K562 (cell line): Measurements from ENCODE around the gene GRPEL2. TPM values are rescaled to one million over a fixed set of nuclear protein-coding genes. Genes with fewer than 3 reads are reported as not detected.

Experiments
- ATAC-seq: fragments of 200-7000 bp; cut with Tn5 transposase; 3 replicates; pipeline ENCODE4 v1.9.1; 2020; ENCODE audit warnings: moderate library complexity
- BruUV-seq: library from RNA; stranded (reverse); fragments of 400-500 nt; replicated peaks from 2 replicates; lab custom pipeline; 2021; lab: Mats Ljungman, UMichigan
- CTCF ChIA-PET: fragments of 300-600 bp; formaldehyde crosslinking; extraction: SDS; loops from one replicate; lab custom pipeline; 2021; ENCODE audit warnings: low intra/inter-chr PET ratio; lab: Yijun Ruan, JAX
- POLR2A ChIA-PET: fragments of 300-600, 350-650 bp; sonication (Branson Sonifier 250); formaldehyde crosslinking; extraction: SDS; loops from one replicate; lab custom pipeline; 2021; ENCODE audit warnings: antibody characterized with exemption, inconsistent platforms; lab: Yijun Ruan, JAX
- DNase-seq, 4 experiments: peaks; one replicate each; pipeline versions ENCODE4 v3.0.0 to v3.0.0-alpha.2; 2011 to 2018; ENCODE audit warnings: low spot score in 3 of 4, mixed read lengths in 3 of 4; ENCODE audit errors: extremely low read depth in 1 of 4
- FAIRE-seq: peaks from 2 replicates; lab custom pipeline; 2011; peaks lifted over from hg19 to GRCh38; lab: Jason Lieb, UNC
- H2AFZ ChIP-seq: 2 replicates; pipeline ENCODE4 v1.6.0; 2011; ENCODE audit warnings: low read depth, low read length, control low read depth, inconsistent platforms
- H3K27ac ChIP-seq: fragments of 200-600 bp; 3 replicates; pipeline ENCODE4 v1.8.0; 2011; ENCODE audit warnings: low read depth, mild to moderate bottlenecking, control low read depth, inconsistent platforms, low read length, moderate library complexity, mixed read lengths; ENCODE audit errors: extremely low read depth
- H3K27me3 ChIP-seq, 2 experiments: fragments of 300-600 bp in 1 of 2; 2 replicates in 1 of 2; 3 replicates in 1 of 2; pipeline versions ENCODE4 v1.6.0 to v1.8.0; 2011; ENCODE audit warnings: inconsistent platforms in 2 of 2, low read length in 2 of 2, mild to moderate bottlenecking in 1 of 2, mixed read lengths in 1 of 2, moderate library complexity in 1 of 2; ENCODE audit not compliant: control insufficient read depth in 2 of 2, insufficient read depth in 2 of 2
- H3K36me3 ChIP-seq: fragments of 300-600 bp; 3 replicates; pipeline ENCODE4 v1.8.0; 2011; ENCODE audit warnings: mild to moderate bottlenecking, low read length, inconsistent platforms; ENCODE audit not compliant: control insufficient read depth, insufficient read depth
- H3K4me1 ChIP-seq, 2 experiments: fragments of 200-600 bp in 1 of 2; replicated peaks in 1 of 2; 2 replicates in 1 of 2; 3 replicates in 1 of 2; pipeline versions ENCODE4 v1.5.1 to v1.8.0; 2011; ENCODE audit warnings: inconsistent platforms in 2 of 2, low read length in 2 of 2, mild to moderate bottlenecking in 1 of 2, mixed read lengths in 1 of 2, moderate library complexity in 1 of 2; ENCODE audit not compliant: control insufficient read depth in 2 of 2, insufficient read depth in 2 of 2
- H3K4me2 ChIP-seq: 2 replicates; pipeline ENCODE4 v1.6.1; 2011; ENCODE audit warnings: low read length, control low read depth, inconsistent platforms, mixed read lengths; ENCODE audit not compliant: insufficient read depth
- H3K4me3 ChIP-seq: fragments of 200-600 bp; sonication (generic), shearing (Covaris generic); 2 replicates; pipeline ENCODE4 v1.5.1; 2016; ENCODE audit warnings: control low read depth, inconsistent platforms
- H3K79me2 ChIP-seq: fragments of 200-600 bp; 3 replicates; pipeline ENCODE4 v1.8.0; 2011; ENCODE audit warnings: low read length, inconsistent platforms; ENCODE audit not compliant: control insufficient read depth, insufficient read depth
- H3K9ac ChIP-seq, 2 experiments: 2 replicates each; pipeline versions ENCODE4 v1.6.0 to v1.6.1; 2011; ENCODE audit warnings: low read depth in 2 of 2, low read length in 2 of 2, control low read depth in 1 of 2, inconsistent platforms in 1 of 2, mild to moderate bottlenecking in 1 of 2, mixed read lengths in 1 of 2; ENCODE audit not compliant: insufficient read depth in 1 of 2
- H3K9me1 ChIP-seq: one replicate; pipeline ENCODE4 v1.6.0; 2011; ENCODE audit warnings: inconsistent platforms, mild to moderate bottlenecking, low read length, moderate library complexity; ENCODE audit not compliant: control insufficient read depth, insufficient read depth
- H3K9me3 ChIP-seq: replicated peaks from 2 replicates; pipeline ENCODE4 v1.5.1; 2011; ENCODE audit warnings: low read depth, low read length, inconsistent platforms; ENCODE audit not compliant: control insufficient read depth, insufficient read depth
- H4K20me1 ChIP-seq: replicated peaks from 2 replicates; pipeline ENCODE4 v1.6.1; 2011; ENCODE audit warnings: low read length, inconsistent platforms, mixed read lengths; ENCODE audit not compliant: control insufficient read depth, insufficient read depth
- CHD4 ChIP-seq: fragments of 200-600 bp; sonication (generic); IDR thresholded peaks from 3 replicates; pipeline ENCODE4 v1.6.1; 2012; ENCODE audit warnings: low read depth, mild to moderate bottlenecking, mixed read lengths, low read length, inconsistent platforms; ENCODE audit not compliant: insufficient read depth, insufficient replicate concordance, poor library complexity, severe bottlenecking
- CLOCK ChIP-seq: fragments of 250-450 bp; sonication (Bioruptor Pico); IDR thresholded peaks from 2 replicates; pipeline ENCODE4 v1.4.0; 2020; ENCODE audit warnings: mild to moderate bottlenecking, moderate library complexity, borderline replicate concordance
- NFXL1 ChIP-seq: fragments of 450-650 bp; formaldehyde crosslinking; IDR thresholded peaks from 2 replicates; pipeline ENCODE4 v1.4.0; 2021; ENCODE audit warnings: mild to moderate bottlenecking
- NKRF ChIP-seq: fragments of 450-650 bp; IDR thresholded peaks from 2 replicates; pipeline ENCODE4 v1.6.1; 2016; ENCODE audit warnings: borderline replicate concordance
- RNF219 ChIP-seq: fragments of 250-450 bp; sonication (Bioruptor Pico); IDR thresholded peaks from 2 replicates; pipeline ENCODE4 v1.5.0; 2022; ENCODE audit warnings: mild to moderate bottlenecking
- SMAD2 ChIP-seq: fragments of 150-350 bp; IDR thresholded peaks from 2 replicates; pipeline ENCODE4 v1.6.1; 2014; ENCODE audit warnings: low read depth, mild to moderate bottlenecking, low read length
- TSHZ1 ChIP-seq: fragments of 250-450 bp; sonication (Bioruptor Pico); IDR thresholded peaks from 2 replicates; pipeline ENCODE4 v1.4.0; 2020; ENCODE audit warnings: mild to moderate bottlenecking, moderate library complexity
- ZNF780A ChIP-seq: fragments of 250-450 bp; sonication (Bioruptor Pico); IDR thresholded peaks from 2 replicates; pipeline ENCODE4 v1.5.0; 2021; ENCODE audit warnings: mild to moderate bottlenecking
- WGBS: fragments of 100-300 bp; shearing (Covaris generic); methylation state at CpG from one replicate; pipeline ENCODE4 v1.1.6; 2016; ENCODE audit warnings: low coverage, mixed read lengths; ENCODE audit not compliant: insufficient coverage; ENCODE audit errors: missing lambda C conversion rate; 5-methylcytosine and 5-hydroxymethylcytosine counted together
- in situ Hi-C: fragments of 300-500 bp; cut with MboI; formaldehyde crosslinking; loops from 4 replicates; pipeline ENCODE4 v1.15.0; 2018; ENCODE audit warnings: inconsistent platforms, mixed read lengths
- intact Hi-C: fragments of 100-400 bp; cut with micrococcal nuclease; formaldehyde crosslinking; loops from 2 replicates; pipeline ENCODE4 v1.14.2; 2022
- polyA plus RNA-seq, 8 experiments: library from polyadenylated mRNA; depleted of rRNA in 4 of 8; stranded (reverse) in 5 of 8; unstranded in 3 of 8; fragments of >200 nt; fragmentation: Nextera tagmentation in 2 of 8; fragmentation: Illumina TruSeq in 1 of 8; extraction: Ambion mirVana in 2 of 8; extraction: Trizol in 1 of 8; gene quantifications; 2 replicates each; pipeline versions ENCODE4 v1.2.1 to v1.2.3, GENCODE V29; 2011 to 2014; ENCODE audit warnings: inconsistent platforms in 1 of 8, missing spikeins in 1 of 8
- total RNA-seq, 7 experiments: library from RNA; depleted of rRNA in 6 of 7; stranded (reverse); fragments of >200 nt in 6 of 7; fragmentation: Illumina TruSeq in 2 of 7; extraction: Trizol in 2 of 7; gene quantifications; 2 replicates each; pipeline versions ENCODE4 v1.2.1 to v1.2.3, GENCODE V29; 2011 to 2021; ENCODE audit warnings: low replicate concordance in 1 of 7

Gene GRPEL2
- total and polyA plus RNA-seq, 9 of the 15 experiments (the other 6 are each of a cell fraction or from before 2014, with no cell fraction given), result 11.2 to 40.5 (median 25.8) TPM

GRCh38 chr5:149315753-149316152 lies 29.5 kb upstream of the GRPEL2 start:
- DNase-seq (no peak), FAIRE-seq (no peak), ATAC-seq (no peak)
- BruUV-seq, result no TSS peak
- in situ Hi-C loops, result no loop called here
- 11% methylated on average over 6 of the region's 6 CpGs for WGBS
- no peak overlapping the region for H3K27ac ChIP-seq
- H3K79me2 ChIP-seq, result no peaks in the 10 kb centered on the region
- H3K27me3 ChIP-seq, result peaks cover 12 to 22% of the 10 kb centered on the region in 2 experiments
- no peaks in the 10 kb centered on the region for H3K9me3 ChIP-seq
- H3K4me2 ChIP-seq, result no peak overlapping the region
- no peaks in the 10 kb centered on the region for H4K20me1 ChIP-seq
- 0 out of 4 replicates have a peak overlapping the region, but pooled peaks of 1 of the 2 experiments have one; percentile 43 for H3K9ac ChIP-seq
- H3K4me1 ChIP-seq, result peaks cover 15 to 16% of the 10 kb centered on the region in 2 experiments
- CTCF ChIA-PET, result no interaction called here
- no peak overlapping the region for H3K4me3 ChIP-seq
- intact Hi-C loops, result loop anchor here (2.0 kb wide), 1 partner anchor 115 kb away; no protein-coding TSS in a partner anchor
- no peaks in the 10 kb centered on the region for H3K36me3 ChIP-seq
- POLR2A ChIA-PET, result interaction anchor here (0.6 to 1.6 kb wide), 2 partner anchors 15 to 56 kb away, joined by 4 to 6 read pairs; no protein-coding TSS in a partner anchor
- H3K9me1 ChIP-seq, result no peaks in the 10 kb centered on the region
- H2AFZ ChIP-seq, result no peak overlapping the region
- TF ChIP-seq NKRF (no peak), ZNF780A (CRISPR knock-in tag) (no peak), CLOCK (CRISPR knock-in tag) (no peak), RNF219 (CRISPR knock-in tag) (no peak), SMAD2 (no peak), TSHZ1 (CRISPR knock-in tag) (no peak), CHD4 (no peak), NFXL1 (no peak)
